ENCODE data around the gene MN1.

Gene MN1

DNA sequence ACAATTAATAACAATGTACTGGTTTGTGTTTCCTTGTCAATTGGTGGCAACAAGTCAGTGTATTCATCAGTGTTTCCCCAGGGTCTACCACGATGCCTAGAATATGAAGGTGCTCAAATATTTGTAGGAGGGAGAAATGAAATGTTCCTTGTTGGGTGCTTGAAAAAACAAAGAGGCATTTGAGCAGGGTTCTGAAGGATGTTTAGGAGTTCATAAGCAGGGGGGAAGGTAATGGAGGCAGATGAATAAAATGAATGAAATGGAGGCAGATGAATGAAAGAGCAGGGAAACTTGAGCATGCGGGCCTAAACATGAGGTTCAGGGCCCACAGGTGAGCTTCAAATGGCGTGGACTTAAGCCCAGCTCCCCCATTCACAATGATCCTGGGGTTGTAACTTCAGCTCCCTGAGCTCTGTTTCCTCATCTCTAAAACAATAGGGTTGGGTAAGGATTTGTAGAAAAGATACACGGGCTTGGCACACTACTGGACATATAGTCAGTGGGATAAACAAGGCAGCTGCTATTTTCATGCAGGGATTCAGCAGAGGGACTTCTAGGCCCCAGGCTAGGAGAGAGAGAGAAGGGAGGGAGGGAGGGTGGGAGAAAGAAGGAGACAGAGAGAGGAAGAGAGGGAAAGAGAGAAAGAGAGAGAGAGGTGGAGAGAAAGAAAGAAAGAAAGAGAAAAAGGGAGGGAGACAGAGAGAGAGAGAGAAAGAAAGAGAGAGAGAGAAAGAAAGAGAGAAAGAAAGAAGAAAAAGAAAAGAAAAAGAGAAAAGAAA lies 73.7 kb downstream of the MN1 start:
- H3K4me3 ChIP-seq (ENCODE audit: low read depth, low read length) = no peak overlapping the region
- TF ChIP-seq, protein P1, sequence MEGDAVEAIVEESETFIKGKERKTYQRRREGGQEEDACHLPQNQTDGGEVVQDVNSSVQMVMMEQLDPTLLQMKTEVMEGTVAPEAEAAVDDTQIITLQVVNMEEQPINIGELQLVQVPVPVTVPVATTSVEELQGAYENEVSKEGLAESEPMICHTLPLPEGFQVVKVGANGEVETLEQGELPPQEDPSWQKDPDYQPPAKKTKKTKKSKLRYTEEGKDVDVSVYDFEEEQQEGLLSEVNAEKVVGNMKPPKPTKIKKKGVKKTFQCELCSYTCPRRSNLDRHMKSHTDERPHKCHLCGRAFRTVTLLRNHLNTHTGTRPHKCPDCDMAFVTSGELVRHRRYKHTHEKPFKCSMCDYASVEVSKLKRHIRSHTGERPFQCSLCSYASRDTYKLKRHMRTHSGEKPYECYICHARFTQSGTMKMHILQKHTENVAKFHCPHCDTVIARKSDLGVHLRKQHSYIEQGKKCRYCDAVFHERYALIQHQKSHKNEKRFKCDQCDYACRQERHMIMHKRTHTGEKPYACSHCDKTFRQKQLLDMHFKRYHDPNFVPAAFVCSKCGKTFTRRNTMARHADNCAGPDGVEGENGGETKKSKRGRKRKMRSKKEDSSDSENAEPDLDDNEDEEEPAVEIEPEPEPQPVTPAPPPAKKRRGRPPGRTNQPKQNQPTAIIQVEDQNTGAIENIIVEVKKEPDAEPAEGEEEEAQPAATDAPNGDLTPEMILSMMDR (IDR thresholded peaks at IDR 0.05; ENCODE audit: low read depth, low read length, missing control alignments) = no peak
- DNase-seq (ENCODE audit: low read depth) = no peak

DNA sequence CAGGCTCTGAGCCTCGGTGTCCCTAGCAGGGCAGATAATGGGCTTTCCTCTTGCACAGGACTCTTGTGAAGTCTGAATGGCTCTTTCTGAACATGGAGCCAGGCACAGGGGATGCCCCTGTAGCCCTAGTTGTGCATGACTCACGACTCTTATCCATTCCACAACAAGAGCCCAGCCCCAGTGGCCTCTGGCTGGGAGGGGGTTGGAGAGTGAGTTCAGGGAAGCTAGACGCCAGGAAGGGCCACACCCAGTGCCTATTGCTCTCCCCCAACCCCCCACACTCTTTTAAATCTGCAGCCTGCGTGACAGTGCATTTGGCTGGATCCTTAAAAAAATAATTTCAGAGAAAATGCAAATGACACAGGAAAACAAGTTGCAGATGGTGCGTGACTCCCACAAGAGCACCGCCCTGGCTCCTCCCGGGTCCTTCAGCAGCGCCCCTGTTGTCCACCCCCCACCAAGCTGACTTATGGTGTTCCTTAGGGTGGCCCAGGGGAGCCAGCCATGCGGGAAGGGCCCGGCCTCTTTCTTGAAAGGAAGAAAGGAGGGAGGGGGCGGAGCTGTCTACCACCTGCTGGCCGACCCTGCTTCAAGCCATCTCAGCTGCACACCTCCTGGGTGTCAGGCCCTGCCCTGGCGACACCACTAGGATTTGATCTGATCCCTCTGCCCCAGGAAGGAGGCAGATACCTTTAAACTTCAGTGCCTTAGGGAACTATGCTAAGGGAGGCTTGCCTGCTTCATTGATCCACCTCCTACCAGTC lies 74.7 kb downstream of the MN1 start:
- no peak overlapping the region for H3K4me3 ChIP-seq (ENCODE audit: low read depth, low read length)
- TF ChIP-seq, protein P1 (IDR thresholded peaks at IDR 0.05; ENCODE audit: low read depth, low read length, missing control alignments) = no peak
- no peak for DNase-seq (ENCODE audit: low read depth)

DNA sequence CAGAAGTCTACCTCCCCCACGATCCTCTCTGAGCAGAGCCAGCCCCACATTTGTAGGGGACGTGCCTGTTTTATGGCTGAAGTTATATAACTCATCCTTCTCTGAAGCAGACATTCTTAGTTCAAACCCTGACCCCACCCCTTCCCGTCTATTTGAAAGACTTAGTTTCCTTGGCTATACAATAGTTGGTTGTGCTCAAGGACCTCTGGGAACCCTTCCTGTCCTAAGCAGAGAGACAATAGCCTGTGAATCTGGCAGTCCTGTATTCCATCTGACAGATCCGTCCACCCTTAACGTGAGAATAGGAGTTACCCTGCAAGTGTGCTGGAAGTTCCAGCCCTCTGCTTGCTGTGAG lies 75.2 kb downstream of the MN1 start:
- no peak overlapping the region for H3K4me3 ChIP-seq (ENCODE audit: low read depth, low read length)
- no peak for DNase-seq (ENCODE audit: low read depth)
- TF ChIP-seq, protein P1 (IDR thresholded peaks at IDR 0.05; ENCODE audit: low read depth, low read length, missing control alignments) = no peak

DNA sequence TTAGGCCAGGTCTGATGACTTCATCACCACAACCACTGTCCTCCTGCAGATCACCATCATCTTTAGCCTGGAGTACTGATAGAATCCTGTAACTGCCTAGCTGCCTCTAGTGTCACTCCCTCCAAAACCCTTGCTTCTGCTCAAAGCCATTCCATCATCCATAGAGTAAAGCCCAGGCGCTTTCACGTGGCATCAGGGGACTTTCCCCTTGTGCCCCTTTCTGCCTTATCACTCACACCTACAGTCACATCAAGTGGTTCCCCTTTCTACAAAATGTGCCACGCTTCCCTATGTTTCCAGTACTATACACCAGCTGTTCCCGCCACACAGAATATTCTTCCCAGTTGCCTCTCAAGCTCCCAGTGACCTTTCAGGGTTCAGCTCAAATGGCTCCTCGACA lies 75.9 kb downstream of the MN1 start:
- TF ChIP-seq, protein P1 (IDR thresholded peaks at IDR 0.05; ENCODE audit: low read depth, low read length, missing control alignments) = no peak
- no peak for DNase-seq (ENCODE audit: low read depth)
- no peak overlapping the region for H3K4me3 ChIP-seq (ENCODE audit: low read depth, low read length)

DNA sequence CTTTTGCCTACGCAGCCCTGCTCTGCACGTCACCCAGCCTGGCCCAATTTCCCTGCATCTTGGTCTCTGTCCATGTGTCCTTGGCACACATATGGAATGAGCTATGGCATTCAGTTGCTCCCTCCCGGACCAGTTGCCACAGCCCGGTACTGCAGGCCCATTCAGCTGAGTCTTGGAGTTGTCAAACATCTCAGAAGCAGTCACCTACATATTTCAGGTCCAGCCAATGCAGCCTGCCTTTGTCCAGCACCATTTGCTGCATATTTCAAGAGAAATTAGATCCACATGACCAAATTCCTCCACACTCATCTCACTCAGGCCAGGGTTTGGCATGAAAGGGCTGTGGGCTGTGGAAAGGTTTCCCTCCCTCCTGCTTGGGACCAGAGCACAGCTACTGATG lies 76.8 kb downstream of the MN1 start:
- TF ChIP-seq, protein P1 (IDR thresholded peaks at IDR 0.05; ENCODE audit: low read depth, low read length, missing control alignments) = no peak
- no peak for DNase-seq (ENCODE audit: low read depth)
- no peak overlapping the region for H3K4me3 ChIP-seq (ENCODE audit: low read depth, low read length)

DNA sequence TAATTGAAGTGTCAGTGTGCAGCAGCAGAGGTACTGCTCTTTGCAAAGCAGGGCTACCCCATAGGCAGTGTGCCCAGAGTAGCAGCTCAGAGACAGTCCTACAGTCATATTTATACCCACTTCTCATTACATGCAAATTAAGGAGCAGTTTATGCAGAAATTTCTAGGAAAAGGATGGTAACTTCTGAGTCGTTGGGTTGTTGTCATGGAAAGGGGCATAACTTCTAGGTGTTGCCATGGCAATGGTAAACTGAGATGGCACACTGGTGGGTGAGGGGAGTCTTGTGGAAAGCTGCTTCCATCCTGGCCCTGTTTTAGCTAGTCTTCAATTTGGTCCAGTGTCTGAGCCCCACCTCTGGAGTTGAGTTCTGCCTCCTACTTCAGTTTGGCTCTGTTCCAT lies 77.4 kb downstream of the MN1 start:
- no peak overlapping the region for H3K4me3 ChIP-seq (ENCODE audit: low read depth, low read length)
- TF ChIP-seq, protein P1 (IDR thresholded peaks at IDR 0.05; ENCODE audit: low read depth, low read length, missing control alignments) = no peak
- no peak for DNase-seq (ENCODE audit: low read depth)

Measured in GM12864 (cell line).